Hepatocyte (in vitro differentiated cells): Measurements from ENCODE around the gene LYPD1. TPM values are rescaled to one million over a fixed set of nuclear protein-coding genes. Genes with fewer than 3 reads are reported as not detected.

ENCODE experiments used
- DNase-seq: peaks from one replicate; pipeline ENCODE4 v3.0.0-alpha.2; 2016; ENCODE audit warnings: low spot score
- H2AFZ ChIP-seq: fragments of 200-600 bp; sonication (generic); 2 replicates; pipeline ENCODE4 v1.6.0; 2016; ENCODE audit warnings: antibody characterized with exemption, mild to moderate bottlenecking
- H3K27ac ChIP-seq: fragments of 200-600 bp; sonication (generic); 2 replicates; pipeline ENCODE4 v1.5.1; 2016; ENCODE audit warnings: mild to moderate bottlenecking
- H3K27me3 ChIP-seq: fragments of 200-600 bp; sonication (generic); 2 replicates; pipeline ENCODE4 v1.6.1; 2016
- H3K36me3 ChIP-seq: fragments of 200-600 bp; sonication (generic); replicated peaks from 2 replicates; pipeline ENCODE4 v1.5.1; 2016; ENCODE audit warnings: low read depth; ENCODE audit not compliant: insufficient read depth
- H3K4me1 ChIP-seq: fragments of 200-600 bp; sonication (generic); 2 replicates; pipeline ENCODE4 v1.5.1; 2016; ENCODE audit warnings: mild to moderate bottlenecking, moderate library complexity; ENCODE audit not compliant: insufficient read depth
- H3K4me2 ChIP-seq: fragments of 200-600 bp; sonication (generic); 2 replicates; pipeline ENCODE4 v1.6.0; 2016
- H3K4me3 ChIP-seq: fragments of 200-600 bp; sonication (generic); 2 replicates; pipeline ENCODE4 v1.5.1; 2016; ENCODE audit warnings: mild to moderate bottlenecking
- H3K79me2 ChIP-seq: fragments of 200-600 bp; sonication (generic); 2 replicates; pipeline ENCODE4 v1.6.0; 2017; ENCODE audit warnings: mild to moderate bottlenecking
- H3K9me2 ChIP-seq: fragments of 200-600 bp; sonication (generic); replicated peaks from 2 replicates; pipeline ENCODE4 v1.6.0; 2017; ENCODE audit warnings: mild to moderate bottlenecking; ENCODE audit not compliant: insufficient read depth
- H3K9me3 ChIP-seq: fragments of 200-600 bp; sonication (generic); 2 replicates; pipeline ENCODE4 v1.5.1; 2016; ENCODE audit warnings: low read depth, mild to moderate bottlenecking
- H4K20me1 ChIP-seq: fragments of 200-600 bp; sonication (generic); 2 replicates; pipeline ENCODE4 v1.6.0; 2016; ENCODE audit warnings: mild to moderate bottlenecking; ENCODE audit not compliant: insufficient read depth, poor library complexity, severe bottlenecking
- CTCF ChIP-seq: fragments of 200-600 bp; sonication (generic); IDR thresholded peaks from 2 replicates; pipeline ENCODE4 v1.5.1; 2016; ENCODE audit warnings: antibody characterized with exemption, mild to moderate bottlenecking; ENCODE audit not compliant: poor library complexity
- EZH2 ChIP-seq: fragments of 200-600 bp; sonication (generic); IDR thresholded peaks from 2 replicates; pipeline ENCODE4 v1.6.1; 2016; ENCODE audit warnings: antibody characterized with exemption, mild to moderate bottlenecking, borderline replicate concordance
- EZH2phosphoT487 ChIP-seq: fragments of 200-600 bp; sonication (generic); IDR thresholded peaks from one replicate; pipeline ENCODE4 v1.6.1; 2018; ENCODE audit warnings: antibody characterized with exemption, mild to moderate bottlenecking, low read depth, moderate library complexity; ENCODE audit not compliant: unreplicated experiment, severe bottlenecking
- WGBS: methylation state at CpG from one replicate; pipeline ENCODE4 v1.1.6; 2016; ENCODE audit warnings: low lambda C conversion rate; ENCODE audit errors: missing lambda C conversion rate; 5-methylcytosine and 5-hydroxymethylcytosine counted together
- polyA plus RNA-seq: library from polyadenylated mRNA; unstranded; fragments of >200 nt; fragmentation: Nextera tagmentation; extraction: Ambion mirVana; gene quantifications from 2 replicates; pipeline ENCODE4 v1.2.1, GENCODE V29; 2016
- total RNA-seq: library from RNA; depleted of rRNA; stranded (reverse); fragments of >200 nt; gene quantifications from 2 replicates; pipeline ENCODE4 v1.2.3, GENCODE V29; 2014

Gene LYPD1
- total and polyA plus RNA-seq, 2 experiments from 2014 or later = 20.2 to 25.1 TPM

- peak overlapping the region; percentile 43 for H3K4me2 ChIP-seq
- no peaks in the 10 kb centered on the region for H4K20me1 ChIP-seq
- H3K27ac ChIP-seq = peak overlapping the region; percentile 79
- 15% methylated on average over 6 of the region's 6 CpGs for WGBS
- H3K27me3 ChIP-seq = no peaks in the 10 kb centered on the region
- H3K79me2 ChIP-seq = peaks cover 13% of the 10 kb centered on the region
- no peaks in the 10 kb centered on the region for H3K9me2 ChIP-seq
- H3K9me3 ChIP-seq = no peaks in the 10 kb centered on the region
- no peaks in the 10 kb centered on the region for H3K36me3 ChIP-seq
- H2AFZ ChIP-seq = no peak overlapping the region
- peaks cover 22% of the 10 kb centered on the region for H3K4me1 ChIP-seq
- H3K4me3 ChIP-seq = no peak overlapping the region
- TF ChIP-seq EZH2phosphoT487 = no peak
- no peak for TF ChIP-seq CTCF
- TF ChIP-seq EZH2 = no peak
- DNase-seq = peak; percentile 62
These were observed 37.9 kb downstream of the LYPD1 start for GRCh38 chr2:132632000-132632649.

GRCh38 chr2:132627536-132627935 lies 42.5 kb downstream of the LYPD1 start:
- TF ChIP-seq EZH2phosphoT487 = no peak
- TF ChIP-seq EZH2 = no peak
- TF ChIP-seq CTCF = no peak
- no peak overlapping the region for H3K27ac ChIP-seq
- no peaks in the 10 kb centered on the region for H3K9me3 ChIP-seq
- no peaks in the 10 kb centered on the region for H3K36me3 ChIP-seq
- peaks cover 15% of the 10 kb centered on the region for H3K4me1 ChIP-seq
- H3K27me3 ChIP-seq = no peaks in the 10 kb centered on the region
- H3K9me2 ChIP-seq = no peaks in the 10 kb centered on the region
- no peak overlapping the region for H2AFZ ChIP-seq
- DNase-seq = no peak
- no peak overlapping the region for H3K4me2 ChIP-seq
- 63% methylated on average over 3 of the region's 3 CpGs for WGBS
- no peak overlapping the region for H3K4me3 ChIP-seq
- no peaks in the 10 kb centered on the region for H4K20me1 ChIP-seq
- no peaks in the 10 kb centered on the region for H3K79me2 ChIP-seq

- DNase-seq = no peak
- Histone ChIP-seq H3K27me3 (no peaks in the 10 kb centered on the region), H3K9me2 (no peaks in the 10 kb centered on the region), H3K4me2 (no peak overlapping the region), H4K20me1 (no peaks in the 10 kb centered on the region), H3K9me3 (no peaks in the 10 kb centered on the region), H3K79me2 (peaks cover 3% of the 10 kb centered on the region), H3K4me3 (no peak overlapping the region), H3K27ac (no peak overlapping the region), H3K36me3 (no peaks in the 10 kb centered on the region), H3K4me1 (no peaks in the 10 kb centered on the region), H2AFZ (no peak overlapping the region)
- 74% methylated on average over 9 of the region's 9 CpGs for WGBS
- TF ChIP-seq EZH2phosphoT487 (no peak), EZH2 (no peak), CTCF (no peak)
These were observed 46.7 kb downstream of the LYPD1 start for GRCh38 chr2:132623096-132623839.
